Stimulated activated naive CD4-positive, alpha-beta T cell (primary cell): Measurements from ENCODE around the gene TAL1.

ENCODE experiments used
- DNase-seq, 6 experiments: peaks; one replicate each; lab custom pipeline; 2025; lab: John Stamatoyannopoulos, UW

Gene TAL1

DNA sequence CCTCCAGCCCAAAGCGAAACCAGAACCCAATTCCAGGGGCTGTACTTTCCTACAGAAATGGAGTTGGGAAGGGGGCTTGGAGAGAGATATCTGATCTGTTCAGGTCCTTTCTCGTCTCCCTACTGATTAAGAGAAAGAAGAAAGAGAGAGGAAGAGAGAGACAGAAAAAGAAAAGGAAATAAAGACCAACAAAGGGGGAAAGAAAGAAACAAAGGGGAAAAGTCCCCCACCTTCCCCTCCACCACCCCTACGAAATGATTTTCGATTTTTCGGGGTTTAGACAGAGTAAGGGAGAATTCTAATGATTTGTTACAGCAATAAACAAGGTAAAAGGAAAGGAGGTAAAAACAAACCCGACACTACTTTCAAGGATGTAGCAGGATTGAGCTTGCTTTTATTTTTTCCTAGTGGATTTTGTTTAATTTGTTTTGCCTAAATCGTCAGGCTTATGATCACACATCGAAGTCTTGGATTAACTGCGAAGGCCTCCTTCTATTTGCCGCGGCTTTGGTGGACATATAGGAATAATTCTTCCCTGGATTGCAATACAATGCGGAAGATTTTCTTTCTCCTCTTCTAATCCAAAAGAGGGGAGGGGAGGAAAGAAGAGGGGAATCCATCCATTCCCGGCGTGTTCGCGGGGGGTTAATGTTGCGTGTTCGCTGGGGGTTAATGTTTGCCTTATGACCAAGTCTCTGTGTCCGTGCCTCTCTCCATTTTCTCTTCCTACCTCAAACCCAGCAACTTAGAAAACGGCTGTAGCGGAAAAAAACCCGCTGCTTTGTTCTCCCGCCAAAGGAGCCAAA lies 1.9 kb downstream of the TAL1 start:
- peak in 1 of 6 experiments; percentile 4 for DNase-seq

DNA sequence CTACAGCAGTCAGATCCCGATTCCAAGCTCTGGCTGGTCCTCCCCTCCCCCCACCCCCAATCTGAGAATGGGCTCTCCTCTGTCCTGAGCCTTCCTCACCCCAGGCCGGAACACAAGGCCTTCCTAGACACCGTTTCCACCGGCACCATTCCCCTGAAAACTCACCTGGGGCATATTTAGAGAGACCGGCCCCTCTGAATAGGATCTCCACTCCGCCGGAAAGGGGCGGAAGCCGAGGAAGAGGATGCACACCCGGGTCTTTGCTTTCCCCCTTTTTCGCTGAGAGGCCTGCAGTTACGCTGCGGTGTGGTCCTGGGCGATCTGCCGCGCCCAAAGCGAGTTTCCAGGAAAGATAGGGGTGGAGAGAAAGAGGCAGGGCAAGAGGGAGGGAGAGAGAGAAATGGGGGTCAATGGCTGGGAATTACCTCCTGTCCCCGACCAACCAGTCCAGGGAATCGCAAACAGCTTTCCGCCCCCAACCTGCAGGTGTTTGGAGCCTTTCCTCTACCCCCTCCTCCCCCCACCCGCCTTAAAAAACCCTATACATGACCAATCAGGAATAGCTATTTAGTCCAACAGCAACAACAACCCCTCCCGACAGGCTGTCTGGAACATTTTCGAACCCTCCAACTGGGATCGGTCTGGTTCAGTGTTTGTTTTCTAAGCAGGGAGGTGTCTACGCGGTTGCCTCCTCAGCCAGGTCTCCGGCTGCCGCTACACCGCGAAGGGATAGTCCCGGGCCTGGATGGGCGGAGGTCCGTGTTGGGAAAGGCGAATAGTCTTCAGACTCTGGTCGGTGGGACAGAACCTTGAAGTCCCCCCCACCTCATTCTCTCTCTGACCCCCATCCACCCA lies 2.8 kb downstream of the TAL1 start:
- DNase-seq, result peak in 1 of 6 experiments; percentile 6

DNA sequence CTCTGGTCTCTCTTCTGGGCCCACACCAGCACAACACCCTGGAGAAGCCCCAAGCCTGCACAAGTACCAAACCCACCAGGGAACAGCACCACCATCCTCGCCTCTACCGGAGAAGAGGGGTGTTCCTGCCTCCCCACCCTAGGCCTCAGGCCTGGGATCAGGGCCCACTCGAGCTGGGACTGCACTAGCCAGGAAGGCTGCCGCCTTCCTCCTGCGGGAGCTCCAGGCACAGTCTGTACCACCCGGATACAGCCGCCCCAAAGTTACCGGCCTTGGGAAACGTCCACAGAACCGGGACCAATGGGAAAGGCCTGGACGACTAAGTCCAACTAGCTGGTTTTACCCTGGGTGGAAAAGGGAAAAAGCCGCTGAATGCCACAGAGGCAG lies 3.4 kb downstream of the TAL1 start:
- no peak for DNase-seq

DNA sequence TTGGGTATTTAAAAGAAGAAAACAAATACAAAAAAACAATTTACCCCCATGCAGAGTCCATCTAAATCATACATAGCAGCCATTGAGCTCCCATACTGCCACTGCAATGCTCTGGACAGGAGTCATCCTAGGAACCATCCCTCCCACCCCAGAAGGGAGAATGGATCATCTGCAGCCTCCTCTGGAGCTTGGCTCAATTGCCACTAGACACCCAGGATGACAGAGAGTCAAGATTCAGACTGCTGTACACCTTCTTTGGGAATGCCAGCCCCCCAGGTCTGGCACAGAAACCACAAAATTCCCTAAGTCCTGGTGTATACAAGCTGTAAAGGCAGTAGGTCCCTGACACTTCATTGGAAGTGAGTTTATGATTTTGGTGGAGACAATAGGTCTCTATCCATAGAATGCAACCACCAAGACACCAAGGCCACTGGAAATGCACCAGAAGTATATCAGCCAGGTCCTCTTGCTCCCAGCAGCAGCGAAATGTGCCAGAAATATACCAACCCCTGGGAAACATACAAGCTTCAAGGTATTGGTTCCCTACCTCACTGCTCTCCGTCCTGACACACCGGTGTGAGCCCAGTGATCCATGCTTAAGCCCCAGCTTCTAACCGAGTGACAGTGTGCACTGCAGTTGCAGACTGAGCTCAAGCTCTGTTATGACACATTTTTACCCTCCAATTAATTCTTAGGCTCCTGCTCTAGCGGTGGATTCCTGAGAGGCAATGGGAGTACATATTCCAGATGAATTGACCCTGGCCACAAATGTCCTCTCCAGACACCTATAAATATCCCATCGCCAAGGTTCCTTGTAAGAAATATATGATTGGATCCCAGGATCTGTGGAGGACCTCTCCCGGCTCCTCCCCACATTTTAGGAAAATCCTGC lies 4.4 kb downstream of the TAL1 start:
- no peak for DNase-seq

DNA sequence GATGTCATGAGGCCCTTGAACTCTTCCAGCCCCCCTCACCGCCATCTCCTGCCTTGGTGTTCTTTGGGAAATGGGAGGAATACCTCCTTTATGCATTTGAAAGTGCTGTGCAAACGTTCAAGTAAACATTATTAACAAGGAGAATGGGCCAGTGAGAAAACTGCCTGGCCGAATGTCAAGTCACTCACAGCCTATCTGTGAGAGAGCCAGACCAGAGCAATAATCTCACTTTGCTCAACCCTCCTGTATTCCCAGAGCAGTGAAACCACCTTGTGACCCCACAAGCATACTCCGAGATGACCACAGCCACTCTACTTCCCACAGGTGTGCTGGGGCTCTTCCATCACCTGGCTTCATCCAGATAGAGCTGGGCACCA lies 5.2 kb downstream of the TAL1 start:
- no peak for DNase-seq

DNA sequence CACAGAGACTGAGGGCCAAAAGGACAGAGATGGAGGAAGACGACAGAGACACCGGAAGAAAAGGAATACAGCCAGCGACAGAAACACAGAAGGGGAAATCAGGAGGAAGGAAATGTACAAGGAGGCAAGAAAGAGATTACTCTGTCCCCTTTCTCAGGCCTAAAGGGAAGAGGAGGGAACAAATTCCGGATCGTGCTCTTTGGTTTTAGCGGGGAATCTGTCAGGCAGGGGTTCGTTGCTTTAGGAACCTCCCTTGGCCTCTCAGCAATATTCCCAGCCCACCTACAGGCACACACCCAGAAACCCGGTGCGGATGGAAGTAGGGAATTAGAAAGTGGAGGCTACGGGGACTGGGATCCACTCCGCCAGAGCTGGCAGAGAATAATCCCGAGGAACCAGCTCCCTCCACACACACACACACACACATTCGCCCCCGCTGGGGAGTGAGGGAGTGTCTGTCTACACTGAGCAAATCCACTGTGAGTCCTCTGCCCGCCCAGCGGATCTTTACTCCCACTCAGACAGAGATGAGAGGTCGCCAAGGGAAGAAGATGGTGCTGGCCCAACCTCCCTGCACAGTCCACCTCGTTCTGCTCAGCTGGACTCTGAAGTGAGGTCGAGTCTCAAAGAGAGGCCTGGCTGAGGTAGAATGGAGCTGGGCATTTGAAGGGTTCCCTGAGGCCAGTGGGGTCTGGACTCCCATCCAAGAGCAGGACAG lies 5.7 kb downstream of the TAL1 start:
- no peak for DNase-seq

DNA sequence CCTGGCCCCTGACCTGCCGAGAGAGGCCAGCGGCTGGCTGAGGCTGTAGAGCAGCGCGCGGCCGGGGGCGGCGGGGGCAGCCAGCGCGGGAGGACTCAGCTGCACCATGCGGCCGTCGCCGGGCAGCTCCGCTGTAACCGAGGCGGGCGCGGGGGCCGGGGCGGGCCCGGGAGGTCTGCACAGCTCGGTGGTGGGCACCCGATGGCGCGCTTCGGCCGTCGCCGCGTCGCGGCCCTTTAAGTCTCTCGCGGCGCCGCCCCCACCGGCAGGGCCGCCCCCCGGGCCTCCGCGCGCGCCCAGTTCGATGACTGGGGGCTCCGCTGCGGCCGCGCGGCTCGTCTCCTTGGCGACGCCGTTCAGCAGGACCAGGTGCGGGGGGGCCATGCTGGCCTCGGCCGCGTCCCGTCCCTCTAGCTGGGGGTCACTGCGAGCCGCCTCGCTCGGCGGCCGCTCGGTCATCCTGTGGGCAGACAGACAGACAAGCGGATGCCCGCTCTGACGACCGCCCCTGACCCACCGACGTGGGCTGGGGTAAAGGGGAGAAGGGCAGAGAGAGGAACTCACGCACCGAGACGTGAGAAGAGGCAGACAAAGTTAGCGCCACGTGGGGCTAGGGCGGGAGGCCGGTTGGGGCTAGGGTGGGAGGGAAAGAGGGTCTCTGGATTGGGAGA lies 6.5 kb downstream of the TAL1 start:
- no peak for DNase-seq

DNA sequence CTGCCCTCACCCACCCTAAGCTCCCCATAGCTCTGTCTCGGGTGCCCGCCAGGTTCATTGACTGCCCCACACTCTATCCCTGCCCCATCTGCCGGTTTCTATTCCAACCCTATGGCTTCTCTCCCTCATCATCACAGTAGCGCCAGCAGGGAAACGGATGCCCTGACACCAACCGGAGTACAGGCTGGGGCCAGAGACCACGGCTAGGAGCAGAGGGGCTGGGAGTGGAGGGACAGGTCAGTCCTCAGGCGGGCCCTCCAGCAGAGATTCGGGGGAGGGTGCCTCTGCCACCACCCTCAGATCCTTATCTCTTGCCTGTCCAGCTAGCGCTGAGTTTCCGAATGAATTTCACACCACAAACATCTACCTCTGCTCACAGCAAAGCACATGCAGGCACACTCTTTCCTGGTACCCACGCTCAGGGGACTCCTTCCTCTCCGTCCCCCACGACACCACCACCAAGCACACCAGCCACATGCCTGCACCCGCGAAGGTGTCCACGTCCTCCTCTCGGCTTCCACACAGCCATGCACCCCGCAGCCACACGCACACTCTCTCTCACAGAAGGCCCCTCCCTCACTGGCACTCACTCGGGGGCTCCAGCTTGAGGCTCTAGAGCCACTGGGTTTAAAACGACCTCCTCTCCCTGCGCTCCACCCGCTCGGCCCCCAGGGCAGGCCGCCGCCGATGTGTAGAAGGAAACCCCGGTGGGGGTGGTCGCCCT lies 7.2 kb downstream of the TAL1 start:
- DNase-seq, result no peak

DNA sequence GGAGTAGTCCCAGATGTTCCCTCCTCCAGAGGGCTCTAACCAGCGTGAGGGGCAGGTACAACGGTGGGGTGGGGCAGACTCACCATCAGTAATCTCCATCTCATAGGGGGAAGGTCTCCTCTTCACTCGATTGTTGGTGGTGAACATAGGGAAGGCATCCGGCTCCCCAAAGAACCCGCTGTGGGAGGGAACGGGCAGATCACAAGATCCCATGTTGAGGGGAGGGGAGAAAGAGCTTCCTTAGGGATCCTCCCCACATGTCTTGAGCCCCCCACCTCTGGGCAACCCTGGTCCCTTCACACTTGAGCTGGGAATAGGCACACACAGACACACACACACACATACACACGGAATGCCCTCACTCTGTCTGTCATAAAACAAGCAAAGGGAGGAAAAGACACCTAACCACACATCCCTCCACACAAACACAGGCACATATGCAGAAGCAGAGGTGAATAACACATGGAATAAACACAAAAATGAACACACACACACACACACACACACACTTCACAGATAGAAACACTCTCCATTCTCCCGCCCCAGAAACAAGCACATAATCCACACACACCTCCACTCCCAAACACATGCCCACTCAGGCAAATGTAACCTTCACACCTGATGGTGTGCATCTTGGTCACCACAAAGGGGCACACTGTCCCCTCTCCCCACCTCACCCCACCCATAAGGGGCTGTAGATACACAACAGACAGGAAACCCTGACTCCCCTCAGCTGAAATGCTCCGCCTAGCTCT lies 7.9 kb downstream of the TAL1 start:
- DNase-seq, result no peak

DNA sequence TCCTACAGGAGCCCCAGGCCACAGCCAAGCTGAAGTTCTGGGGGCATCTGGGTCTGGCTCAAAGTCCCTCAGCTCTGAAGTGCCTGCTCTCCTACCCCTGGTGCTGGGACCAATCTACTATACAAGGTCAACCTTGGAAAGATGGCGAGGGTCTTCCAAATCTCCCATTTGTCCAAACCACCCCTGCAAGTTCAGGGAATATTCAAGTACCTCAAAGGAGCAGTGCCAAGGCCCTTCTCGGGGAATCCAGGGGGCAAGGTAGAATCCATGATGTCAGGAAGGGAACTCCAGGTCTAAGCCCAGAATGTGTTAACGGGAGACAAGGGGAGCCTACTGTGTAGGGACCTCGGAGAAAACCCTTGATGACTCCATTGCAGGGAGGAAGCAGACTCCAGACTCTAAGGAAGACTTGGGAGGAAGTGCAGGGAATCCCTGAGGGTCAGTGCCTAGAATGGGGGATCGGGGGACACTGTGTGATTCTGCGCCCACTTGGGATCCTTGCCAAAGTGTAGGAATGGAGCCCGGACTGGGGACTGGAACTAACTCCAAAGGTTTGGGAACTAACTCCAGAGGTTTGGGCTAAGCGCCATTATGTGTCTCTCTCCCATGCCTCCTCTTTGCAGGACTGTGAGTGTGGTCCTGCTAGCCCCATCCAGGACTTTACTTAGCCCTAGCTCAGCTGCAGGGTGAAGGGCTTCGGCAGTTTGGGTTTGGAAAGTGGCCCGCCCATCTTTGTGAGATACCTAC lies 8.7 kb downstream of the TAL1 start:
- no peak for DNase-seq

DNA sequence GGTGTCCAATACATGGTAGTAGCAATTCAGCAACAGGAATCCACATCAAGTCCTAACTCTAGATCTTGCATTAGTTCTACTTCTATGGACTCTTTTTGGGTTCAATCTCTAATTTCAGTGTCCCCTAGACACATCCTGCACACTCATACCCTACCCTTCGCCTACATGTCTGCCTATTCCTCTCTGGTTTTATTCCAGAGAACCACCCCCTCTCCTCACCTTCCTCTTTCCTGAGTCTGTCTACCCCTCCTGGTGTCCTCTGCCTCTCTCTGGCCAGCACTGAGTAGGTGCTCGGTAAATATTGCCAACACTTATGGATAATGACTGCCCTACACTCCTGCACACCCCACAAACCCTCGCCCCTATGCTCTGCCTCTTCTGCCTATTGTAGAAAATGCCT lies 9.5 kb downstream of the TAL1 start:
- no peak for DNase-seq

DNA sequence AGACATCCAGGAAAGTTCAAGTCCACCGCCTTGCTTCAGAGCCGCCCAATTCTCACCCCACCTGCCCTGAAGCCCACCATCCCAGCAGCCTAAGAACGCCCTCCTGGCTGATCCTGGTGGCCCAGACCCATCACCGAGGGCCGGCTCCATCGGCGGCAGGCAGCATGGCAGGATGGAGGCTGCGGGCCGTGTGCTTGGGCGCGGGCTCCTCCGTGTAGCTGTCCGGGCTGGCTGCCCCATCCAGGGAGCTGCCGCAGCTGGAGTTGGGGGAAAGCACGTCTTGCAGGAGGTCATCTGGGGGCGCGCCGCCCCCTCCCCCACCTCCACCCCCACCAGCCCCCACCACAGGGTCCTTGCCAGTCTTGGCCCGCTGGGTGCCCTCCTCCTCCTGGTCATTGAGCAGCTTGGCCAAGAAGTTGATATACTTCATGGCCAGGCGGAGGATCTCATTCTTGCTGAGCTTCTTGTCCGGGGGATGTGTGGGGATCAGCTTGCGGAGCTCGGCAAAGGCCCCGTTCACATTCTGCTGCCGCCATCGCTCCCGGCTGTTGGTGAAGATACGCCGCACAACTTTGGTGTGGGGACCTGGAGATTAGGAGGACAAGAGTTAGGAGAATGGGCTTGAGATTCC lies 12.3 kb downstream of the TAL1 start:
- no peak for DNase-seq

DNA sequence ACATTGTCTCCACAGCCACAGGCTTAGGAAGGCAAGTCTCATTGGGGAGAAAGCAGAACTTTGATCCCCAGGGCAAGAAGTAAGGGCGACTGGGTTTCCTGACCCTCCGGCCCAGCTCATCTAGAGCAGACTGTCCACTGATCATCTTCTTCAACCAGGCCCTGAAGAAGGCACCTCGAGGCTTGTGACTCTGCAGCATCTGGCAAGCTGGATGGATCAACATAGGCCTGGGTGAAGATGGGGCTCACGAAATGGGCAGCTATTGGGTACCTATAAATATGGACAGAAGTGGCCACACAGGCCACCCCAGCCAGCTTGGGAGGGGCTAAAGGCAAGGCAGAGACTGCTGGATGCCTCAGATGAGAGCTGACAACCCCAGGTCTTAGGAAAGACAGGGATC lies 13.0 kb downstream of the TAL1 start:
- no peak for DNase-seq

DNA sequence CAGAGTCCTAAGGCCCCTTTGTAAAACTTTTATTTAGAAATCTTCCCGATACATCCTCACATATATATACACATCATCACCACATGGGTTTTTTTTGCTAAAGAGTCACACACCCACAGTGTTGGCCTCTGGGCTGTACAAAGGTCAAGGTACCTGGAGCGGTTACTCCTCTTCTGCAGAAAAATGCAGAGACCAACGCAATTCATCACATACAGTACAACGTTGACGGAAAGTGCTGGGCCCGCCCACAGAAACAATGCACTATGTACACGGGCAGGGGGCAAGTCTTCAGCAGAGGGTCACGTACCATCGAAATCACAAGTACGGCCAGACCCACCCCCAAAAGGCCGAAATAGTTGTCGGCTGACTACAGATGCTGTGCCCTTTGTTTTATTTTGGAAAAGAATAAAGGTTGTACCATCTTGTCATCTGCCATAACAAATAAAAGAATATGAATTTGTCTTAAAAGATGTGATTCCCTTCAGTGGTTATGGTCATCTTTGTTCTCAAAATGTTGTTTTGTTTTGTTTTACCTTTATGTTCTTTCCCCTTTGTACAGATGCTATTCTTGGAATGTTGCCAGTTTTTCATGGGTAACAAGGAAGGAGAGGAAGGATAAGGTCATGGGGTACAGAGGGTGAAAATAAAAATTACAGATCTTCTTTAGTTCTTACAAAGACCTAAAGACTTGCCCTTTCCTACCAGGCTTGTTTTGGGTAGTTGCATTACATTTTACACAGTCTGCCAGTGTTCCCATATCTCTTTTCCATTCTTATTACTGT lies 15.6 kb downstream of the TAL1 start:
- DNase-seq, result no peak

DNA sequence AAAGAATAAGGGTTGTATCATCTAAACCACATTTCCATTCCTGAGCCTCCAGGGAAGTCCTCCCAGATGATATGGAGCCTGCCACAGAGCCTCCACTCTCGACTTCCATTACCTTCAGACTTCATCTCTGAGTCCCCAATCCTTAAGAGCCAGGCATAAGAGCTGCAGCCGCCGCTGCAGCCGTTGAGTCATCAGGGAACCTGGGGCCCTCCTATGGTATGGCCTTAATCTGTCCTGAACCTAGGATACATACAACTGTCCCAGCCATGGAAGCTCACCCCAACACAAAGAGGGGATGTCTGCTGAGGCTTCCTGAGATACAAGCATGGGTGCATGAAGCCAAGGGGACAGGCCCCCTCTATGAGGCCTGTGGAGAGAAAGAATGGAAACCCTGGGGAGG lies 16.3 kb downstream of the TAL1 start:
- DNase-seq, result no peak

DNA sequence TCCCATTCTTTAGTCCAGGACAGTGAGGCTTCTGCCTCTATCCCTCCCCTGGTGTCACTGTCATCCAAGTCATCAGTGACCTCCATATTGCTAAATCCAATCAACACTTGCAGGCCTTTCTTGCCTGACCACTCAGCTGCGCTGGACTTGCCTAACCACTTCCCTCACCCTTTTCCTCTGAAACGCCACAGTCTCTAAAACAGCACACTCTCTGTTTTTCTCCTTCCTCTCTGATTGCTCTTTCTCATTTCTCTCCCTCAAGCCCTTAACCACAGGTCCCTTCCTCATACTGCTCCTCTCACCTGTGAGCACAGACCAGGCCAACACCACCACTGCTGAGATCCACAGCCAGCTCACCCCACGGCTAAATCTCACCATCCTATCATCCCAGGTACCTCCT lies 17.5 kb downstream of the TAL1 start:
- no peak for DNase-seq

DNA sequence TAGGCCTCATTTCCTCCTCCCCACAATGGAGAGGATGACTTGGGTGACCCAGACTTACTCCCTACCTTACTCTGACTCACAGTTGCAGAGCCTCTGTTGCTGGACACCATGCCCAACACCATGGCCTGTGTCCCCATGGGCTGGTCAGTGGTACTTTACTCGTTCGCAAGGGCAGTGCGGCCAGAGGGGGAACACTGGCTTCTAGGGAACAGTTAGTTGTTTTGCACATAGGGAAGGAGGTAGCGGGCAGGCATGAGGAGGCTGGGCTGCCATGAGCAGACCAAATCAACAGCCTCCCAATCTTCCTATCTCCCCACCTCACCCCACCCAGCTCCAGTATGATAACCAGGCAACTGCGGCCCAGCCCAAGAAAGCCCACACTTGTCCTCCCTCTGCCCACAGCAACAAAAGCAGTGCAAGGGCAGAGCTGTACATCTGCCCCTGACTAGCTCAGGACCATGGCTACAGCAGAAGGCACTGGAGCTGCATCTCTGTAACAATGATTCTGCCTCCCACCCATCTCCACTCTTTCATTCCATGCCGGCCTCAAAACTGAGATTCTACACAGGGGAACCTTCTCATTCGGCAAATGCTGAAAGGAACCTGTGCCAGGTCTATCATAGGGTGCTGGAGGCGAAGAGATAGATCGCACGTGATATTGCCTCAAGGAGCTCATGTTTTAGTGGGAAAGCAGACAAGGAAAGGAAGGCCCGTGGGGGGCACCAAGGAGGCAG lies 18.6 kb downstream of the TAL1 start:
- DNase-seq, result no peak
